Measurements from ENCODE around the gene CACNA1H.
"Not testable (repeated sequence)": the region's sequence is repeated elsewhere in the genome, so short reads cannot be mapped to it uniquely, and the experiment has no call there.

Gene CACNA1H

GRCh38 chr16:1226692-1227091 lies 73.8 kb downstream of the CACNA1H start:
- DNase-seq (ENCODE audit: low spot score), result not testable (repeated sequence)

DNA sequence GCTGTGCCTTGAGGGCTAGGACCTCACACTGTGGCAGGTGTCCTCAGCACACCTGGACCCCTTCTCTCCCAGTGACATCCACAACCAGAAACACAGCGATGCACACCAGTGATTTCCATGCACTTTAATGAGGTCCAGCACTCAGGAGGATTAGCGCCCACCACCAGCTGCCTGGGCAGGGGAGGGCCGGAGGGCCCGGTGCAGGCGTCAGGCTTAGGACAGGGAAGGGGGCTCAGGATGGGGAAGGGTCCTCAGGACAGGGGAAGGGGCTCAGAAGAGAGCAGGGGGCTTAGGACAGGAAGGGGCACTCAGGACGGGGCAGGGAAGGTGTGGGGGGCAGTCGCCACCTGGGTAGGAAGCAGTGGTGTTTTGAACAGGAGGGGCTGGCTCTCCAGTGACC lies 75.3 kb downstream of the CACNA1H start:
- not testable (repeated sequence) for DNase-seq (ENCODE audit: low spot score)

DNA sequence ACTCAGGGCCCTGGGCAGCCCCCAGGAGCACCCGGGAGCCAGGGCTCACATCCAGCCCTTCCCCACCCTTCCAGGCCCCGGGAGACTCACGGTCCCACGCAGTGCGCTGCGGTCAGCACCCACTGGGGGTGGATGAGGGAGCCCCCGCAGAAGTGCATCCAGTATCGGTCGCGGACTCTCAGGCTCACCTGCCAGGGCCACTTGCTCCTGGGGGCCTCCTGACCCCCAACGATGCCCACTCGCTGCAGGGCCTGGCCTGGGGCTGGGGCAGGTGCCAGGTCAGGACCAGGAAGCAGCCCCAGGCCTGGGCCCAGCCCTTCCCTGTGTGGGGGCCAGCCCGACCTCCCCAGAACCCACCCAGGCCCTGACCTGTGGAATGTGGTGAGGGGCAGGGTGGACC lies 76.6 kb downstream of the CACNA1H start:
- DNase-seq (ENCODE audit: low spot score), result not testable (repeated sequence)

DNA sequence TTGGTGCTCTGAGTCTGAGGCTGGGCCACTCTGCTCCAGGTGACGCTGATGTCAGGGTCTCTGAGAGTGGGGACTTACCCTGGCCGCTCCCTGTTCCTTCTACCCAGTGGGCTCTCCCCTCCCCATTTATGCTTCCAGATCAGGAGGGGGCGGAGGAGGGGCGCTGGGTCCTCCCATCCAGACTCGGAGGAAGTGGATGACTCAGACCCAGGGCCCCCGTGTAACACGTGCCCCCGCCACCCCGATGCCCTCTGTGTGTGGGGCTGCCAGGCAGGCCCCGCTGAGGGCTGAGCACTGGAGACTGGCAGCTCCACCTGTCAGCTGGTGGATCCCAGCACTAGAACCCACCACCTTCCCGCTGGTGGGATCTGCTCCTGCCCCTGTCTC lies 77.2 kb downstream of the CACNA1H start, which contains the start of gene TPSB2:
TPSB2 (minus strand) TSS at position 101 of the 387 bp plus-strand sequence. CDS start 233 bp downstream, outside the sequence.
- not testable (repeated sequence) for DNase-seq (ENCODE audit: low spot score)

DNA sequence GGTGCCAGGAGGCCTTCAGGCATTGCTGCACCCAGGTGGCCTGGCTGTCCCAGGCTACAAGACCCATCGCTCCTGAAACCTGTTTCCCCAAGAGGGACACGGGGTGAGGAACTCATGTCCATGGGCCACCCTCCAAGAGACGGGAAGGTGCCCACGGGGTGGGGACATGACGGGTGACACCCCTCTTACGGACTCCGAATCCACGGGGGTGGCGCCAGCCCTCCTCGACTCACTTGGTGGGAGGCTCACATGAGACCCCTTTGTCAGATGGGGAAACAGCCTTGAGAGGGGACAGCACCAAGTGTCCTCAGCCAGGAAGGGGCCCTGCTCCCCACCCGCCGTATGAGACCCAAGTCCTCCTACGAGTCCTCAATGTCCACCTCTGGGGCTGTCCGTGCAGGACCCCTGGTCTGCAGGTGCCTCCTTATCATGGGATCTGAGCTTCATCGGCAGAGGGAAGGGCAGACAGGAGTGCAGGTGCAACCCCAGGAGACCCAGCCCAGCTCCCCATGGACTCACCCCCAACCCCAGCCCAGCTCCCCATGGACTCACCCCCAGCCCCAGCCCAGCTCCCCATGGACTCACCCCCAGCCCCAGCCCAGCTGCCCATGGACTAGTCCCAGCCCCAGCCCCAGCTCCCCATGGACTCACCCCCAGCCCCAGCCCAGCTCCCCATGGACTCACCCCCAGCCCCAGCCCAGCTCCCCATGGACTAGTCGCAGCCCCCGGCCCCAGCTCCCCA lies 77.7 kb downstream of the CACNA1H start:
- not testable (repeated sequence) for DNase-seq (ENCODE audit: low spot score)

DNA sequence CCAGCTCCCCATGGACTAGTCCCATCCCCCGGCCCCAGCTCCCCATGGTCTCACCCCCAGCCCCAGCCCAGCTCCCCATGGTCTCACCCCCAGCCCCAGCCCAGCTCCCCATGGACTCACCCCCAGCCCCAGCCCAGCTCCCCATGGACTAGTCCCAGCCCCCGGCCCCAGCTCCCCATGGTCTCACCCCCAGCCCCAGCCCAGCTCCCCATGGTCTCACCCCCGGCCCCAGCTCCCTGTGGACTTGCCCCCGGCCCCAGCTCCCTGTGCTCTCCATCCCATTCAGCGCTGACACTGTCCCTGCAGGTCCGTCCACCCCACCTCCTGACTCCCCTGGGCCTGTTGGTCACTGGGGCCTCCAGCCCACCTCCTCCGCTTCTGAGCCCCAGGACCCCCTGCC lies 78.4 kb downstream of the CACNA1H start:
- not testable (repeated sequence) for DNase-seq (ENCODE audit: low spot score)

- DNase-seq (ENCODE audit: low spot score), result not testable (repeated sequence)
Measured at GRCh38 chr16:1232049-1232748, 79.3 kb downstream of the CACNA1H start.

- not testable (repeated sequence) for DNase-seq (ENCODE audit: low spot score)
Measured at GRCh38 chr16:1236659-1237058, 83.8 kb downstream of the CACNA1H start.

DNA sequence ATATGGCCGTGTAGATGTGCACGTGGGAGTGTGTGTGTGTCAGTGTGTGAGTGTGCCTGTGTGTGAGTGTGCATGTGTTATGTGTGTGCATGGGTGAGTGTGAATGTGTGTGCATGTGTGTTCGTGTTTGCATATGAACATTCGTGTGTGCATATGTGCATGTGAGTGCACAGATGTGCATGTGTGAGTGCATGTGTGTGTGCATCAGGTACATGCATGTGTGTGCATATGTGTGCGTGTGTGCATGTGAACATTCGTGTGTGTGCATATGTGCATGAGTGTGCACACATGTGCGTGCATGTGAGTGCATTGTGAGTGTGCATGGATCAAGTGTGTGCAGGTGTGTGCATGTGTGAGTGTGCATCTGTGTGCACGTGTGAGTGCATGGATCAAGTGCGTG lies 85.1 kb downstream of the CACNA1H start:
- DNase-seq (ENCODE audit: low spot score), result no peak

GRCh38 chr16:1238909-1239308 lies 86.0 kb downstream of the CACNA1H start:
- DNase-seq (ENCODE audit: low spot score), result not testable (repeated sequence)

GRCh38 chr16:1239575-1239974 lies 86.7 kb downstream of the CACNA1H start:
- DNase-seq (ENCODE audit: low spot score), result not testable (repeated sequence)

- not testable (repeated sequence) for DNase-seq (ENCODE audit: low spot score)
Measured at GRCh38 chr16:1240436-1240835, 87.5 kb downstream of the CACNA1H start, which contains the start of gene TPSAB1. Gene TPSAB1, plus strand, starts transcription at chr16:1240705. Its CDS starts 234 bp downstream, at chr16:1240939.

- DNase-seq (ENCODE audit: low spot score), result not testable (repeated sequence)
Measured at GRCh38 chr16:1241081-1241480, 88.2 kb downstream of the CACNA1H start.

GRCh38 chr16:1243363-1243762 lies 90.5 kb downstream of the CACNA1H start:
- DNase-seq (ENCODE audit: low spot score), result not testable (repeated sequence)

GRCh38 chr16:1243907-1244850 lies 91.3 kb downstream of the CACNA1H start:
- DNase-seq (ENCODE audit: low spot score), result not testable (repeated sequence)

DNA sequence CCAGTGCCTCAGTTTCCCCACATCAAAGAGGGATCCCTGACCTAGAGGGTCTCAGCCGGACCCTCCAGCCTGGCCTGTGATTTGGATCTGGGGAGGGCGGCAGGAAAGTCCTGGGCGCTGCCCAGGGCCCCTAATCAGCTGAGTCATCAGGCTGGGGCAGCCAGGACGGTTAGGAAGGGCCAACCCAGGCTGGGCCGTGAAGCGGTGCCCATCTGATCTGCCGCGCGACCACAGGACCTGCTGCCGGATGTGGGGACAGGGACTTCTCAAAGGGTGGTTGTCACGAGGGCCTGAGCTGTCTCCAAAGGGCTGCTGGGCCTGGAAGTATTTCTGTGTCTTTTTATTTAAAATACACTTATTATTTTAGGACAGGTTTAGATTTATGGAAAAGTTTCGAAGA lies 92.0 kb downstream of the CACNA1H start:
- no peak for DNase-seq (ENCODE audit: low spot score)

DNA sequence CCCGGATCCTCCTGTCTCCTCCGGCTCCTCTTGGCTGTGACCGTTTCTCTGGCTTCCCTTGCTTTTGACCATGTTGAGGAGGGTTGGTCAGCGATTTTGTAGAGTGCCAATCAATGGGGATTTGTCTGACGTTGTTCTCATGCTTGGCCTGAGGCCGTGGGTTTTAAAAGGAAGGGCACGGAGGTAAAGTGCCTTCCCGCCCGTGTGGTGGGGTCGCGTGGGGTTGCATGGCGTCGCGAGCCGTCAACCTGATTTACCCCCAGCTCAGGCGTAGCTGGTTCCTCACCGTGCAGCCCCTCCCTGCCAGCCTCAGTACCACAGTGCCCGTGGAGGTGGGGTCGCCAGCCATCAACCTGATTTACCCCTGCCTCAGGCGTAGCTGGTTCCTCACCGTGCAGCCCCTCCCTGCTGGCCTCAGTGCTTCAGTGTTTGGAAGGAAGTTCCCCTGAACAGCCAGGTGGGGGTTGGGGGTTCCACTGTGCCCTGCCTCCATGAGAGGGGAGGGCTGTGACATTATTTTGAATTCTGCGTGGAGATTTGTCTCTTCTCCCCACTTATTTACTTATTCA lies 92.6 kb downstream of the CACNA1H start:
- DNase-seq (ENCODE audit: low spot score), result no peak

DNA sequence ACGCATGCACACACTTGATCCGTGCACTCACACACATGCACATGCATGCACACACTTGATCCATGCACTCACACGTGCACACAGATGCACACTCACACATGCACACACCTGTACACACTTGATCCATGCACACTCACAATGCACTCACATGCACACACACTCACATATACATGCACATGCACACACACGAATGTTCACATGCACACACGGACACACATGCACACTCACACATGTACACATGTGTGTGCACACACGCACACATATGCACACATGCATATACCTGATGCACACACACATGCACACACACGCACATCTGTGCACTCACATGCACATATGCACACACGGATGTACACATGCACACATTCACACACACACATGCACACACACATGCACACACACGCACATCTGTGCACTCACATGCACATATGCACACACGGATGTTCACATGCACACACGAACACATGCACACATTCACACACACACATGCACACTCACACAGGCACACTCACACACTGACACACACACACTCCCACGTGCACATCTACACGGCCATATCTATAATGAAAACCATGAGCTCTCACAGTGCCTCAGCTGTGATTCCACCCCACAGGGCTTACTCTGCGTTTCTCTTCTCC lies 95.1 kb downstream of the CACNA1H start:
- not testable (repeated sequence) for DNase-seq (ENCODE audit: low spot score)

GRCh38 chr16:1249031-1249755 lies 96.3 kb downstream of the CACNA1H start:
- not testable (repeated sequence) for DNase-seq (ENCODE audit: low spot score)

GRCh38 chr16:1253701-1254364 lies 100.9 kb downstream of the CACNA1H start:
- DNase-seq (ENCODE audit: low spot score), result not testable (repeated sequence)

All from activated CD4-positive, alpha-beta T cell treated with anti-CD3 and anti-CD28 coated beads, Interleukin-2, Interleukin-4, amounts not matched to agents 100 ng/mL and 50 ng/mL, durations not matched to agents 16 hours and 8 hours (primary cell).